ENCODE results near the gene BUB1B.

Gene BUB1B

GRCh38 chr15:40252438-40253166 lies 91.7 kb downstream of the BUB1B start:
- H3K9ac ChIP-seq (ENCODE audit: low read depth, low read length), result peak overlapping the region; percentile 53; the same call in 1 of the 2 replicates
- H3K4me3 ChIP-seq (ENCODE audit: low read length), result peak overlapping the region; percentile 71

GRCh38 chr15:40253167-40253790 lies 92.4 kb downstream of the BUB1B start:
- Histone ChIP-seq H3K27me3 (ENCODE audit: insufficient read depth, low read length) (peaks cover 56% of the 10 kb centered on the region), H3K9ac (ENCODE audit: low read depth, low read length) (peak overlapping the region; percentile 53; the same call in 1 of the 2 replicates)

More at GRCh38 chr15:40252438-40253166, 91.7 kb downstream of the BUB1B start:
- H3K4me1 ChIP-seq (ENCODE audit: insufficient read depth, low read length), result no peaks in the 10 kb centered on the region
- H3K27me3 ChIP-seq (ENCODE audit: insufficient read depth, low read length), result peaks cover 56% of the 10 kb centered on the region
- no peaks in the 10 kb centered on the region for H3K9me3 ChIP-seq (ENCODE audit: insufficient read depth, low read depth, low read length)
- H3K36me3 ChIP-seq (ENCODE audit: insufficient read depth, low read depth, low read length), result no peaks in the 10 kb centered on the region
- no peak overlapping the region for H3K27ac ChIP-seq (ENCODE audit: low read length)

GRCh38 chr15:40254452-40254851 lies 93.6 kb downstream of the BUB1B start:
- Histone ChIP-seq H3K27ac (ENCODE audit: low read length) (no peak overlapping the region), H3K4me3 (ENCODE audit: low read length) (no peak overlapping the region), H3K9ac (ENCODE audit: low read depth, low read length) (no peak overlapping the region), H3K27me3 (ENCODE audit: insufficient read depth, low read length) (peaks cover 56% of the 10 kb centered on the region), H3K36me3 (ENCODE audit: insufficient read depth, low read depth, low read length) (no peaks in the 10 kb centered on the region), H3K9me3 (ENCODE audit: insufficient read depth, low read depth, low read length) (no peaks in the 10 kb centered on the region), H3K4me1 (ENCODE audit: insufficient read depth, low read length) (peaks cover 13% of the 10 kb centered on the region; the same call in 1 of the 2 replicates)

More at GRCh38 chr15:40253167-40253790, 92.4 kb downstream of the BUB1B start:
- H3K9me3 ChIP-seq (ENCODE audit: insufficient read depth, low read depth, low read length), result no peaks in the 10 kb centered on the region
- H3K27ac ChIP-seq (ENCODE audit: low read length), result no peak overlapping the region
- no peaks in the 10 kb centered on the region for H3K36me3 ChIP-seq (ENCODE audit: insufficient read depth, low read depth, low read length)
- peaks cover 4% of the 10 kb centered on the region; the same call in 1 of the 2 replicates for H3K4me1 ChIP-seq (ENCODE audit: insufficient read depth, low read length)
- H3K4me3 ChIP-seq (ENCODE audit: low read length), result peak overlapping the region; percentile 71

- Histone ChIP-seq H3K9me3 (ENCODE audit: insufficient read depth, low read depth, low read length) (no peaks in the 10 kb centered on the region), H3K9ac (ENCODE audit: low read depth, low read length) (no peak overlapping the region), H3K36me3 (ENCODE audit: insufficient read depth, low read depth, low read length) (no peaks in the 10 kb centered on the region), H3K27ac (ENCODE audit: low read length) (no peak overlapping the region), H3K4me1 (ENCODE audit: insufficient read depth, low read length) (peaks cover 13% of the 10 kb centered on the region; the same call in 1 of the 2 replicates), H3K4me3 (ENCODE audit: low read length) (no peak overlapping the region), H3K27me3 (ENCODE audit: insufficient read depth, low read length) (peaks cover 54% of the 10 kb centered on the region)
Observed at GRCh38 chr15:40255033-40255432, 94.2 kb downstream of the BUB1B start.

- Histone ChIP-seq H3K4me3 (ENCODE audit: low read length) (no peak overlapping the region), H3K36me3 (ENCODE audit: insufficient read depth, low read depth, low read length) (no peaks in the 10 kb centered on the region), H3K9ac (ENCODE audit: low read depth, low read length) (no peak overlapping the region), H3K27me3 (ENCODE audit: insufficient read depth, low read length) (peaks cover 37% of the 10 kb centered on the region), H3K9me3 (ENCODE audit: insufficient read depth, low read depth, low read length) (no peaks in the 10 kb centered on the region), H3K27ac (ENCODE audit: low read length) (no peak overlapping the region), H3K4me1 (ENCODE audit: insufficient read depth, low read length) (peaks cover 13% of the 10 kb centered on the region; the same call in 1 of the 2 replicates)
Observed at GRCh38 chr15:40256638-40257235, 95.9 kb downstream of the BUB1B start.

GRCh38 chr15:40257656-40258450 lies 97.0 kb downstream of the BUB1B start:
- Histone ChIP-seq H3K27me3 (ENCODE audit: insufficient read depth, low read length) (peaks cover 26% of the 10 kb centered on the region), H3K4me1 (ENCODE audit: insufficient read depth, low read length) (peaks cover 13% of the 10 kb centered on the region; the same call in 1 of the 2 replicates), H3K9ac (ENCODE audit: low read depth, low read length) (no peak overlapping the region), H3K9me3 (ENCODE audit: insufficient read depth, low read depth, low read length) (no peaks in the 10 kb centered on the region), H3K4me3 (ENCODE audit: low read length) (no peak overlapping the region), H3K27ac (ENCODE audit: low read length) (no peak overlapping the region), H3K36me3 (ENCODE audit: insufficient read depth, low read depth, low read length) (no peaks in the 10 kb centered on the region)

- H3K9me3 ChIP-seq (ENCODE audit: insufficient read depth, low read depth, low read length), result no peaks in the 10 kb centered on the region
- H3K4me3 ChIP-seq (ENCODE audit: low read length), result no peak overlapping the region
- no peak overlapping the region for H3K27ac ChIP-seq (ENCODE audit: low read length)
- peaks cover 19% of the 10 kb centered on the region for H3K27me3 ChIP-seq (ENCODE audit: insufficient read depth, low read length)
- H3K9ac ChIP-seq (ENCODE audit: low read depth, low read length), result no peak overlapping the region
- peaks cover 13% of the 10 kb centered on the region; the same call in 1 of the 2 replicates for H3K4me1 ChIP-seq (ENCODE audit: insufficient read depth, low read length)
- H3K36me3 ChIP-seq (ENCODE audit: insufficient read depth, low read depth, low read length), result no peaks in the 10 kb centered on the region
Observed at GRCh38 chr15:40258544-40258943, 97.7 kb downstream of the BUB1B start.

GRCh38 chr15:40259021-40259420 lies 98.2 kb downstream of the BUB1B start:
- Histone ChIP-seq H3K27ac (ENCODE audit: low read length) (no peak overlapping the region), H3K4me3 (ENCODE audit: low read length) (no peak overlapping the region), H3K36me3 (ENCODE audit: insufficient read depth, low read depth, low read length) (no peaks in the 10 kb centered on the region), H3K4me1 (ENCODE audit: insufficient read depth, low read length) (peaks cover 13% of the 10 kb centered on the region; the same call in 1 of the 2 replicates), H3K27me3 (ENCODE audit: insufficient read depth, low read length) (peaks cover 14% of the 10 kb centered on the region), H3K9ac (ENCODE audit: low read depth, low read length) (no peak overlapping the region), H3K9me3 (ENCODE audit: insufficient read depth, low read depth, low read length) (no peaks in the 10 kb centered on the region)

GRCh38 chr15:40263024-40263754 lies 102.3 kb downstream of the BUB1B start:
- no peak overlapping the region for H3K4me3 ChIP-seq (ENCODE audit: low read length)
- no peak overlapping the region for H3K27ac ChIP-seq (ENCODE audit: low read length)
- H3K4me1 ChIP-seq (ENCODE audit: insufficient read depth, low read length), result peaks cover 10% of the 10 kb centered on the region; the same call in 1 of the 2 replicates
- H3K27me3 ChIP-seq (ENCODE audit: insufficient read depth, low read length), result no peaks in the 10 kb centered on the region
- no peaks in the 10 kb centered on the region for H3K9me3 ChIP-seq (ENCODE audit: insufficient read depth, low read depth, low read length)
- H3K36me3 ChIP-seq (ENCODE audit: insufficient read depth, low read depth, low read length), result no peaks in the 10 kb centered on the region
- no peak overlapping the region for H3K9ac ChIP-seq (ENCODE audit: low read depth, low read length)

- Histone ChIP-seq H3K27me3 (ENCODE audit: insufficient read depth, low read length) (no peaks in the 10 kb centered on the region), H3K27ac (ENCODE audit: low read length) (no peak overlapping the region), H3K4me3 (ENCODE audit: low read length) (no peak overlapping the region), H3K9ac (ENCODE audit: low read depth, low read length) (no peak overlapping the region), H3K36me3 (ENCODE audit: insufficient read depth, low read depth, low read length) (no peaks in the 10 kb centered on the region), H3K9me3 (ENCODE audit: insufficient read depth, low read depth, low read length) (no peaks in the 10 kb centered on the region), H3K4me1 (ENCODE audit: insufficient read depth, low read length) (no peaks in the 10 kb centered on the region)
Observed at GRCh38 chr15:40264321-40265153, 103.7 kb downstream of the BUB1B start.
